A549 (cell line): ENCODE data around the gene GNB5. TPM values are rescaled to one million over a fixed set of nuclear protein-coding genes. Genes with fewer than 3 reads are reported as not detected.

Source experiments
- ATAC-seq, 2 experiments: fragments of 200-7000 bp in 1 of 2; fragments of >200 bp in 1 of 2; cut with Nextera tagmentation in 1 of 2; cut with Tn5 transposase in 1 of 2; 3 replicates each; pipeline versions ENCODE4 v1.8.0 to v1.9.1; 2018 to 2020; ENCODE audit warnings: mild to moderate bottlenecking in 1 of 2, moderate library complexity in 1 of 2
- CTCF ChIA-PET: fragments of 300-600 bp; sonication (Branson Sonifier 250); formaldehyde crosslinking; extraction: SDS; loops from one replicate; lab custom pipeline; 2021; ENCODE audit warnings: antibody characterized with exemption, inconsistent platforms; lab: Yijun Ruan, JAX
- POLR2A ChIA-PET: fragments of 350-600 bp; formaldehyde crosslinking; extraction: SDS; loops from one replicate; lab custom pipeline; 2021; ENCODE audit warnings: antibody characterized with exemption, inconsistent platforms; lab: Yijun Ruan, JAX
- DNase-seq, 2 experiments: peaks; one replicate each; pipeline versions ENCODE4 v3.0.0 to v3.0.0-alpha.2; 2011 to 2016; ENCODE audit warnings: low read depth in 1 of 2, low spot score in 1 of 2
- FAIRE-seq: peaks from 2 replicates; lab custom pipeline; 2011; peaks lifted over from hg19 to GRCh38; lab: Jason Lieb, UNC
- H3K27ac ChIP-seq, 2 experiments: fragments of >200 bp; sonication (Bioruptor Twin); formaldehyde crosslinking; 3 replicates each; pipeline ENCODE4 v1.5.1; 2016 to 2017
- H3K4me1 ChIP-seq: fragments of >200 bp; sonication (Bioruptor Twin); formaldehyde crosslinking; 3 replicates; pipeline ENCODE4 v1.6.1; 2016
- H3K4me2 ChIP-seq: fragments of >200 bp; sonication (Bioruptor Twin); formaldehyde crosslinking; 3 replicates; pipeline ENCODE4 v1.6.1; 2016
- H3K4me3 ChIP-seq: fragments of >200 bp; sonication (Bioruptor Twin); formaldehyde crosslinking; 3 replicates; pipeline ENCODE4 v1.5.1; 2016
- H3K9me3 ChIP-seq: fragments of >200 bp; sonication (Bioruptor Twin); formaldehyde crosslinking; 3 replicates; pipeline ENCODE4 v1.6.1; 2016
- CBX8 ChIP-seq: fragments of 200-600 bp; sonication (generic); IDR thresholded peaks from 2 replicates; pipeline ENCODE4 v1.6.1; 2016
- CHD2 ChIP-seq: fragments of 150-350 bp; IDR thresholded peaks from 2 replicates; pipeline ENCODE4 v1.6.1; 2014; ENCODE audit warnings: low read length; ENCODE audit not compliant: partially characterized antibody
- EHMT2 ChIP-seq: fragments of 200-600 bp; sonication (generic); IDR thresholded peaks from 2 replicates; pipeline ENCODE4 v1.6.1; 2016; ENCODE audit warnings: antibody characterized with exemption, low read depth, mild to moderate bottlenecking, moderate library complexity
- FOXS1 ChIP-seq: fragments of 250-450 bp; sonication (Bioruptor Pico); IDR thresholded peaks from 2 replicates; pipeline ENCODE4 v1.5.0; 2020; ENCODE audit warnings: mild to moderate bottlenecking, moderate library complexity
- HDAC2 ChIP-seq: fragments of 200-600 bp; sonication (generic); IDR thresholded peaks from 2 replicates; pipeline ENCODE4 v1.6.1; 2016
- HEYL ChIP-seq: fragments of 250-450 bp; sonication (Bioruptor Pico); IDR thresholded peaks from 2 replicates; pipeline ENCODE4 v1.8.0; 2021; ENCODE audit warnings: mild to moderate bottlenecking, moderate library complexity
- HOXA7 ChIP-seq: fragments of 250-450 bp; sonication (Bioruptor Pico); IDR thresholded peaks from 2 replicates; pipeline ENCODE4 v1.5.0; 2020; ENCODE audit warnings: mild to moderate bottlenecking, moderate library complexity
- HOXB13 ChIP-seq: fragments of 250-450 bp; sonication (Bioruptor Pico); IDR thresholded peaks from 2 replicates; pipeline ENCODE4 v1.5.0; 2020; ENCODE audit warnings: low read depth, mild to moderate bottlenecking, moderate library complexity
- JUN ChIP-seq, 2 experiments: fragments of >200 bp; sonication (Bioruptor Twin); formaldehyde crosslinking; IDR thresholded peaks; 2 replicates in 1 of 2; 3 replicates in 1 of 2; pipeline ENCODE4 v1.6.1; 2016 to 2017
- KDM1A ChIP-seq: fragments of 200-600 bp; sonication (generic); IDR thresholded peaks from 2 replicates; pipeline ENCODE4 v1.6.1; 2016; ENCODE audit warnings: low read depth, mild to moderate bottlenecking
- PHF8 ChIP-seq: fragments of 200-600 bp; sonication (generic); IDR thresholded peaks from 2 replicates; pipeline ENCODE4 v1.6.1; 2016; ENCODE audit warnings: low read depth, mild to moderate bottlenecking, antibody characterized with exemption, moderate library complexity, borderline replicate concordance
- POLR2A ChIP-seq: IDR thresholded peaks from 2 replicates; pipeline ENCODE4 v1.6.1; 2012; ENCODE audit warnings: mild to moderate bottlenecking, low read length
- RAD21 ChIP-seq, 2 experiments: fragments of >200 bp in 1 of 2; sonication (Bioruptor Twin) in 1 of 2; formaldehyde crosslinking in 1 of 2; IDR thresholded peaks in 1 of 2; conservative IDR thresholded peaks in 1 of 2; 2 replicates in 1 of 2; 3 replicates in 1 of 2; pipeline ENCODE4 v1.6.1; 2012 to 2018; ENCODE audit warnings: inconsistent platforms in 1 of 2
- RCOR1 ChIP-seq: fragments of 150-350 bp; IDR thresholded peaks from 2 replicates; pipeline ENCODE4 v1.6.1; 2014; ENCODE audit warnings: antibody characterized with exemption, low read length, low read depth
- SREBF2 ChIP-seq: fragments of 450-650 bp; IDR thresholded peaks from 2 replicates; pipeline ENCODE4 v1.6.1; 2014; ENCODE audit warnings: mild to moderate bottlenecking, moderate library complexity
- WGBS: methylation state at CpG from one replicate; pipeline ENCODE4 v1.1.6; 2017; ENCODE audit errors: missing lambda C conversion rate; 5-methylcytosine and 5-hydroxymethylcytosine counted together
- polyA plus RNA-seq, 4 experiments: library from polyadenylated mRNA; depleted of rRNA in 3 of 4; stranded (reverse); fragments of >200 nt; fragmentation: RNase III in 1 of 4; extraction: RNeasy Plus Mini Kit Qiagen cat#74134 plus additional on column Dnase treatment in 1 of 4; gene quantifications; 2 replicates in 3 of 4; 3 replicates in 1 of 4; pipeline ENCODE4 v1.2.3, GENCODE V29; 2011 to 2017
- TF ChIP-seq, protein P1 (sequence below): IDR thresholded peaks from 2 replicates; pipeline ENCODE4 v1.6.1; 2012
- TF ChIP-seq, protein P2 (sequence below): fragments of 250-450 bp; sonication (Bioruptor Pico); IDR thresholded peaks from 2 replicates; pipeline ENCODE4 v1.5.0; 2021; ENCODE audit warnings: mild to moderate bottlenecking, moderate library complexity, borderline replicate concordance
- TF ChIP-seq, protein P3 (sequence below): fragments of >200 bp; sonication (Bioruptor Twin); formaldehyde crosslinking; IDR thresholded peaks from 2 replicates; pipeline ENCODE4 v1.6.1; 2016

Gene GNB5
- polyA plus RNA-seq, 2 of the 4 experiments (the other 2 are of a cell fraction) = 57.2 to 67.5 TPM

DNA sequence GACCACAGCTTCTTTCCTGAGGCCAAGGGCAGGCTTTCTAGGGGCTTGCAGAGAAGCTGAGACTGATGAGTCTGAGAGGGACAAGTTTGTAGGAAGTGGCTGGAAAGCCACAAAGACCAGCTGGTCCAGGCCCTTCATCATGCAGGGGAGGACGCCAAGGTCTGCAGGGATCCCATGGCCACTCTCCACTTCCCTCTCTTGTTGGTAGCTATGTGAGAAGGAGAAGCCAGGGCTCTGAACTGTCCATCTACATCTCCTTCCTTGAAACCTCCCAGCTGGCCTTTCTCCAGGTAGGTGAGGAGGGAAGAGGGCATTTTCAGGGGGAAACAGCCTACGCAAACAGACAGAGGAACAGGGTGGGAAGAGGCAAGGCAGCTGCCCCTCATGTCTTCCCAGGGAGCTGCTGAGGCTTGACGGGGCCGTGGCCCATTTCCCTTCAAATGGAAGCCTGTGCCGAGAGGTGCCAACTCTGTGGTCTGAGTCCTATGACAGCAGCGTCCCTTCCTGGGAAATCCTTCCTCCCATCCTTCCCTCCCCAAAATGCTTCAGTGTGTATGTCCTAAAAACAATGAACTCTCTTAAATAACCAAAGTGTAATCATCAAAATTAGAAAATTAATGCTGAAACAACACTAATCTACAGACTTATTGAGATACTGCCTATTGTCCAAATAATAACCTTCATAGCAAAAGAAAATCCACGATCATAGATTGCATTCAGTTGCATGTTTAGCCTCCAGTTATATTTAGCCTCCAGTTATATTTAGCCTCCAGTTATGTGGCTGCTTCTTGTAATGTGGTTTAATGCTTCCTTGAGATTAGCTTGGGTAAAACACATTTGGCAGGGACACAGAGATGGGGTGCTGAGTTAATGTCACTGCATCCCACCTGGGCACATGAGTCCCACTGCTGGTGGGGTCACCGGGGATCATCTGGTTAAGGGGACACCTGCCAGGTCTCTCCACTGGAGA is 36.0 kb downstream of the GNB5 start:
- TF ChIP-seq, protein P1, sequence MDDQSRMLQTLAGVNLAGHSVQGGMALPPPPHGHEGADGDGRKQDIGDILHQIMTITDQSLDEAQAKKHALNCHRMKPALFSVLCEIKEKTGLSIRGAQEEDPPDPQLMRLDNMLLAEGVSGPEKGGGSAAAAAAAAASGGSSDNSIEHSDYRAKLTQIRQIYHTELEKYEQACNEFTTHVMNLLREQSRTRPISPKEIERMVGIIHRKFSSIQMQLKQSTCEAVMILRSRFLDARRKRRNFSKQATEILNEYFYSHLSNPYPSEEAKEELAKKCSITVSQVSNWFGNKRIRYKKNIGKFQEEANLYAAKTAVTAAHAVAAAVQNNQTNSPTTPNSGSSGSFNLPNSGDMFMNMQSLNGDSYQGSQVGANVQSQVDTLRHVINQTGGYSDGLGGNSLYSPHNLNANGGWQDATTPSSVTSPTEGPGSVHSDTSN = no peak
- TF ChIP-seq EHMT2 (no peak), HDAC2 (no peak), FOXS1 (CRISPR knock-in tag) (no peak), CHD2 (no peak), RAD21 (conservative IDR thresholded peaks at IDR 0.05 in 1 of 2, IDR thresholded peaks at IDR 0.05 in 1 of 2) (no peak), POLR2A (no peak), CBX8 (no peak), HEYL (no peak)
- CTCF ChIA-PET = interaction anchor here (0.9 to 9.5 kb wide), 4 partner anchors 8 to 76 kb away, joined by 3 to 58 read pairs (median 9); no protein-coding TSS in a partner anchor
- no peak overlapping the region for H3K4me2 ChIP-seq
- 82% methylated on average over 8 of the region's 8 CpGs for WGBS
- FAIRE-seq = no peak
- H3K4me1 ChIP-seq = no peaks in the 10 kb centered on the region
- ATAC-seq = no peak; a peak in 2 of 6 replicates
- no peak overlapping the region for H3K27ac ChIP-seq
- POLR2A ChIA-PET = no interaction called here
- H3K4me3 ChIP-seq = no peak overlapping the region
- no peaks in the 10 kb centered on the region for H3K9me3 ChIP-seq
- no peak for DNase-seq

DNA sequence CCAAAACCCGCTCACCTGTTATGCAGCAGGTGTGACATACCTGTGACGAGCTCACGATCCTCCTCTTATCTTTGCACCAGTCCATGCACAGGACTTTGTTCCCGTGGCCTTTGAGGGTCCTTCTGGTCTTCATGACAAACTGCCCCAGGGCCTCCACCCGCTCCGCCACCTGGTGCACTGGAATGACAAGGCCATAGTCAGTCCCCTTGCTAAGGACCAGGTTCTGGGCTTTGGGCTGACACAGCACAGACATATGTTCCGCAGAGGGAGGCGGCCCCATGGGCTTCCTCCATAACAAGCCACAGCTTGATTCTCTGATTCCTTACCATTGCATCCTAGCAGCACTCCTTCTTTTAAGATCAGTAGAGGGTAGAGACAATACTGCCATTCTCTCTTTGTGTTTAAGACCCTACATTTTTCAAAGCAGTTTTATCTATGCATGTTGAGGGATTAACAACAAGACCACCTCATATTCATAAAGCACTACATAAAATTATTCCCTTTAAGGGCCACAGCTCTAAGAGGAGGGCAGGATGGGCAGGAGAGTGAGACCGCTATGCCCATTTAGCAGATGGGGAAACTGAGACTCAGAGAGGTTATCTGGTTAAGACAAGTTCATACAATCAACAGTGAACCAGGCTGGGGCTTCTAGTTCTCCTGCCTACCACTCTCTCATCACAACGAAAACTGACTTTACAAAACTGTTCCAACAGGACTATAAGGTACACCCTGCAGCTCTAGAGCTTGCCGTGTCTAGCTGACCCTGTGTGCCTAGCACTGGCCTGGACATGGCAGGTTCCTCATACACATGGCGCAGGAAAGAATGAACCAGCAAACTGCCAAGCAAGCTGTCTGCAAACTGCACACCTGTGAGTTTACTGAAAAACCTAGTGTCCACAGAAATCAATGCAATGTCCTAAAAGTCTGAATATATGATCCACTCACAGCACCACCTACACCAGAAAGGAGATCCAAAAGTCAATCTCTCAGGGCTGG is 37.0 kb downstream of the GNB5 start:
- H3K4me1 ChIP-seq = no peaks in the 10 kb centered on the region
- ChIA-PET POLR2A (no interaction called here), CTCF (interaction anchor here (0.7 to 9.5 kb wide), 8 partner anchors 9 to 378 kb away, joined by 3 to 58 read pairs (median 3); no protein-coding TSS in a partner anchor)
- no peak overlapping the region for H3K27ac ChIP-seq
- DNase-seq = no peak
- H3K4me3 ChIP-seq = no peak overlapping the region
- FAIRE-seq = no peak
- no peak overlapping the region for H3K4me2 ChIP-seq
- TF ChIP-seq, protein P2, sequence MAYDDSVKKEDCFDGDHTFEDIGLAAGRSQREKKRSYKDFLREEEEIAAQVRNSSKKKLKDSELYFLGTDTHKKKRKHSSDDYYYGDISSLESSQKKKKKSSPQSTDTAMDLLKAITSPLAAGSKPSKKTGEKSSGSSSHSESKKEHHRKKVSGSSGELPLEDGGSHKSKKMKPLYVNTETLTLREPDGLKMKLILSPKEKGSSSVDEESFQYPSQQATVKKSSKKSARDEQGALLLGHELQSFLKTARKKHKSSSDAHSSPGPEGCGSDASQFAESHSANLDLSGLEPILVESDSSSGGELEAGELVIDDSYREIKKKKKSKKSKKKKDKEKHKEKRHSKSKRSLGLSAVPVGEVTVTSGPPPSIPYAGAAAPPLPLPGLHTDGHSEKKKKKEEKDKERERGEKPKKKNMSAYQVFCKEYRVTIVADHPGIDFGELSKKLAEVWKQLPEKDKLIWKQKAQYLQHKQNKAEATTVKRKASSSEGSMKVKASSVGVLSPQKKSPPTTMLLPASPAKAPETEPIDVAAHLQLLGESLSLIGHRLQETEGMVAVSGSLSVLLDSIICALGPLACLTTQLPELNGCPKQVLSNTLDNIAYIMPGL = no peak
- TF ChIP-seq PHF8 (no peak), JUN (IDR thresholded peaks at IDR 0.05) (no peak), HOXA7 (no peak), SREBF2 (no peak), RCOR1 (no peak), HOXB13 (CRISPR knock-in tag) (no peak), POLR2A (no peak), KDM1A (no peak), CBX8 (no peak)
- TF ChIP-seq, protein P3, sequence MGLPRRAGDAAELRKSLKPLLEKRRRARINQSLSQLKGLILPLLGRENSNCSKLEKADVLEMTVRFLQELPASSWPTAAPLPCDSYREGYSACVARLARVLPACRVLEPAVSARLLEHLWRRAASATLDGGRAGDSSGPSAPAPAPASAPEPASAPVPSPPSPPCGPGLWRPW = no peak
- TF ChIP-seq, all 56 proteins: peak for 0
- 92% methylated on average over 12 of the region's 12 CpGs for WGBS
- no peak for ATAC-seq
- H3K9me3 ChIP-seq = no peaks in the 10 kb centered on the region
